Activated CD4-positive, alpha-beta T cell treated with anti-CD3 and anti-CD28 coated beads, Interleukin-2, Interleukin-6, amounts not matched to agents 100 ng/mL and 50 ng/mL, durations not matched to agents 16 hours and 8 hours (primary cell): Measurements from ENCODE around the gene ENPP7.
"Not testable (repeated sequence)": the region's sequence is repeated elsewhere in the genome, so short reads cannot be mapped to it uniquely, and the experiment has no call there.

Experiments
- DNase-seq: peaks from one replicate; pipeline ENCODE4 v3.0.0-alpha.2; 2020

ENPP7 gene

GRCh38 chr17:79750650-79751545 lies 20.2 kb downstream of the ENPP7 start:
- DNase-seq = no peak

GRCh38 chr17:79752175-79752574 lies 21.4 kb downstream of the ENPP7 start:
- DNase-seq = no peak

DNA sequence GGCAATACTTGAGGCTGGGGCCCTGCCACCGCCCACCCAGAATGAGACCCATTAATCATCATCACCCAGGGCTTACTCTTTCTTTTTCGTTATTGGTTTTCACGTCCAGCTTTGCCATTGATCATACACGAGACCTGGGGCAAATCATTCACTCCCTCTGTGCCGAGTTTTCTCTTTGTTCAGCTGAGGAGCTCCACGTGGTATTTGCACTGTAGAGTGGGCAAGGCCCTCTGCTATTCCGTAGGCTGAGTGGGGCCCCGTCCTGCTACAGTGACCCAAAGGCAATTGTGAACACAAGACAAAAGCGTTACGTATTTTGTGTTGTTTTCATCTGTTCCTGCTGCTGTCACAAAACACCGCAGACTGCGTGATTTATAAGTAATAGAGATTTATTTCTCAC lies 23.6 kb downstream of the ENPP7 start:
- DNase-seq = no peak

- DNase-seq = not testable (repeated sequence)
Observed at GRCh38 chr17:79754903-79755302, 24.2 kb downstream of the ENPP7 start.

- no peak for DNase-seq
Observed at GRCh38 chr17:79755591-79755990, 24.8 kb downstream of the ENPP7 start.

GRCh38 chr17:79757140-79757745 lies 26.5 kb downstream of the ENPP7 start:
- DNase-seq = no peak

GRCh38 chr17:79758271-79758670 lies 27.5 kb downstream of the ENPP7 start:
- DNase-seq = no peak

DNA sequence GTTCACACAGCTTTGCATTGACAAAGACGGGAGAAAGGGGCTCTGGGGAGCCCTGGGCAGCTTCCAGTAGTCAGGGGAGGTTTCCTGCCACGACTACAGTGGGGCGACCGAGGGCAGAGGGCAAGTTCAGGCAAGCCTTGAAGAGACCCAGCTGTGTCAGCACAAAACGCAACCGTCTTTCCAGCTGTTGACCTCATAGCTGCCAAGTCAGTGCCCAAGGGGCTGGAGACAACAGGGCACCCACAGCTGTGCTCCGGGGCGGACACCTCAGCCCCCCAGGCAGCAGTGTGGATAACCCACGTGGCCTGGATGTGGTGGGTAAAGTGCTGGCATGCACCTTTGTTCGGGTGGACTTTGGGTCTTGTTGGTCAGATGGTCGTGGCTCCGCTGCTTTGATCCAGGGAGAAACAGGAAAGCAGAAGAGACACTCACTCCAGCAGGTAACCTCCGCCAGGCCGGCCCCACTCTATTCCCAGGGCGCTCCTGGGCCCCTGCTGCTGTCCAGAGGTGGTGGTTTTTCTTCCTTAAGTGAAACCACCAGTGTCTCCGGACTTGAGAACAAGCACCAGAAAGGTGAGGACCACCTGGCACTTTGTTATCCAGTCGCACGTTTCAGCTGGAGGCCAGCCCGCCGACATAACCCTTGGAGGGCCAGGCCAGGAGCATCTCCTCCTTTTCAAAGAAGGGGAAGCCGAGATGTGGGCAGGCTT lies 29.6 kb downstream of the ENPP7 start:
- no peak for DNase-seq

DNA sequence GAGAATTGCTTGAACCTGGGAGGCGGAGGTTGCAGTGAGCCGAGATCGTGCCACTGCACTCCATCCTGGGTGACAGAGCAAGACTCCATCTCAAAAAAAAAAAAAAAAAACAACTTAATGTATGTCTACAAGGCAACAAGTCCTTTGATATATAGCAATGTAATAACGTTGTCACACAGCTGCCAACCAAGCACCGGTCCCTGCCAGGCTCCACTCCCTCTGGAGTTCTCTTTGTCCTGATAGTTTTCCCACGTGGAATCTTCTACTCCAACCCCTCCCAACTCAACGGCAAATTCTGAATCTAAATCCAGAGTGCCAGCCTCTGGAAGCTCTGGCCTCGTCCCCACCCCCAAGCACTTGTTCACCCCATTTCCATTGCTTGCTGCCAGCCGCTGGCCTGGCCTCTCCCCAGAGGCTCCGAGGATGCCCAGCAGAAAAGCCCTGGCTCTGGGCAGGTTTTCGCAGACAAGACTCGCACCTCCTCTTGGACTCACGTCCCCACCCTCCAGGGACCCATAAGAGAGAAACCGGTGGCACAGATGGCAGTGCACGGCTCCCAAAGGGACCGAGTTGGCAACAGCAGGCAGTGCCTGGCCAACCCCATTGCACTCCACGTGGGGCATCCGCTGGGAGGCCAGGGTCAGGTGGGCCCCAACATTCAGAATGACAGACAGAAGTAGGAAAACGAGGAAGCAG lies 31.3 kb downstream of the ENPP7 start:
- DNase-seq = no peak

DNA sequence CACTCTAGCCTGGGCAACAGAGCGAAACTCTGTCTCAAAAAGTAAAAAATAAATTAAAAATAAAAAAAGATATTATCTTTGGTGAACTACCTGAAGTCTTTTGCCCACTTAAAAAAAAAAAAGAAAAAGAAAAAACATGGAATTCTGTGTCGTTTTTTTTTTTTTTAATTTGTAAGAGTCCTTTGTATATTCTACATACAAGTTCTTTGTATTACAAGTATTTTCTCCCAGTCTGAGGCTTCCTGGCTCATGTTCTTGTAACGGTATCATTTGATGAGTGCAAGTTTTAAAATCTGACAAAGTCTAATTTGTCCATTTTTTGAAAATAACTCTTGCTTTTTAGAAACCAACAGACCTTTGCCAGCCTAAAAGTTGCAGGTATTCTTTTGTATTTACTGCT lies 35.0 kb downstream of the ENPP7 start:
- no peak for DNase-seq

- DNase-seq = no peak
Observed at GRCh38 chr17:79769570-79770506, 39.1 kb downstream of the ENPP7 start.

DNA sequence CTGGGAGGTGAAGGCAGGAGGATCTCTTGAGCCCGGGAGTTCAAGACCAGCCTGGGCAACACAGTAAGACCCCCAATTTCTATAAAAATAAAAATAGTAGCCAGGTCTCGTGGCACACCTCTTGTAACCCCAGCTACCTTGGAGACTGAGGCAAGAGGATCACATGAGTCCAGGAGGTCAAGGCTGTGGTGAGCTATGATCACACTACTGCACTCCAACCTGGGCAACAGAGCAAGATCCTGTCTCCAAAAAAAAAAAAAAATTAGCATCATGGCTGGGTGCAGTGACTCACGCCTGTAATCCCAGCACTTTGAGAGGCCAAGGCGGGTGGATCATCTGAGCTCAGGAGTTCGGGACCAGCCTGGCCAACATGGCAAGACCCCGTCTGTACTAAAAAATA lies 40.5 kb downstream of the ENPP7 start:
- no peak for DNase-seq

- DNase-seq = not testable (repeated sequence)
Observed at GRCh38 chr17:79772726-79773125, 42.0 kb downstream of the ENPP7 start.

- DNase-seq = no peak
Observed at GRCh38 chr17:79774561-79774975, 43.8 kb downstream of the ENPP7 start.

DNA sequence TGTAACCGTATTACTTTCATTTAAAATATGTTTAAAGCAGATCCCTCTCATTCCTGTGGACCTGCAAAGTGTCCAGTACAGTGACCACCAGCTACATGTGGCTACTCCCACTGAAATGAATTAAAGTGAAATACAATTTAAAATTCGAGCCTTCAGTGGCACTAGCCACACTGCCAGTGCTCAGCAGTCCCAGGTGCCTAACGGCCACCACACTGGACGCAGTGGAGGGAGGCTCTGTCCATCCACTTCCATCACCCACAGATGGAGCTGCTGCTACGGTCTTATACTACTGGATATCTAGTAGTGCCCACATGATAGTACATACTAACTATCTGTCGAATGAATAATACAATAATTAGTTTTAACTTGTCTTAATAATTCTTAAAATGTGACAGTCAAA lies 44.9 kb downstream of the ENPP7 start:
- no peak for DNase-seq

GRCh38 chr17:79776376-79777119 lies 45.8 kb downstream of the ENPP7 start:
- no peak for DNase-seq

- peak; percentile 25 for DNase-seq
Observed at GRCh38 chr17:79777120-79777893, 46.6 kb downstream of the ENPP7 start.

DNA sequence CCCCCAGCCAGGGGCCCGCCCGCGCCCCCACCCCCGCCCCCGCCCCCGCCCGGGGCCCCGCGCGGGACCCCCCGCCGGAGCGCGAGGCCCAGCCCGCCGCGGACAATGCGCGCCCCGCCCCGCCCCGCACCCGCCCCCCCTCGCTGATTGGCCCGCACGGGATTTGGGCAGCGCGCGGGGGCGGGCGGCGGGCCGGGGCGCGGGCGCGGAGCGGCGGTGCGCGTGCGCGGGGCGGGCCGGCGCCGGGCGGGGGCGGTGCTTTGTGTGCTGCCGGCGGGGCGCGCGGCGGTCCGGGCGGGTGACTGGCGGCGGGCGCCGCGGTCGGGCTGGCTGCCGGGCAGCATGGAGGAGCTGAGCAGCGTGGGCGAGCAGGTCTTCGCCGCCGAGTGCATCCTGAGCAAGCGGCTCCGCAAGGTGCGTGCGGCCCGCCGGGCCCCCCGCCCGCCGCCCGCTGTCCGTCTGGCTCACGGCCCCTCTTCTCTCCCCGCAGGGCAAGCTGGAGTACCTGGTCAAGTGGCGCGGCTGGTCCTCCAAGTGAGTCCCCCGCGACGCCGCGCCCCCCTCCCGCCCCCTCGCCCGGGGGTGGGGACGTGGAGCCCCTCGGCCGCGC lies 47.3 kb downstream of the ENPP7 start, which contains the start of gene CBX2:
TSS of gene CBX2 (plus strand) at position 255 of the 610 bp plus-strand sequence. CDS start at position 343, 88 bp downstream.
- peak; percentile 84 for DNase-seq

GRCh38 chr17:79778504-79779083 lies 47.9 kb downstream of the ENPP7 start:
- no peak for DNase-seq
